ENCODE measurements around the gene SOCS7. TPM values are rescaled to one million over a fixed set of nuclear protein-coding genes. Genes with fewer than 3 reads are reported as not detected.

SOCS7 gene
- total RNA-seq, 1 experiment from 2014 or later, result 31.0 TPM

DNA sequence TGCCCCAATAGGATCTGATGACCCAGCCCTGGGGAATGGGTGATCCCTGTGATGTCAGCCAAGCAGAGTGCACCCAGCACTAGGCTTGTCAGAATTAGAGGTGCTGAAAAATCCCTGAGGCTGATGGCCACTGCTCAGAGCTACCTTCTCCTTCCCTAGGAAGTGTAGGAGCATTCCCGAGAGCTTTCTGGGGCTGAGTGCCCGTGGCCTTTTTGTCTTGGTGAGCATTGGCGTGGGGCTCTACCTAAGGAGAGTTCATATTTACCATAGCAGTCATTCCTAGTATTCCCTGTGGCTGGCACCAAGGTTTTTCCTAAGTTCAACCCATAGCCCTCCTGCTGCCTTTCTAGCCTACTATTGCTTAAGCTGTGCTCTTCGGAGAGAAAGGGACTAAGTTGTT, 54.0 kb downstream of the SOCS7 start:
- Histone ChIP-seq H3K27ac (ENCODE audit: low read length) (no peak overlapping the region), H3K4me1 (ENCODE audit: control insufficient read depth, insufficient read depth, low read length) (no peaks in the 10 kb centered on the region), H3K27me3 (ENCODE audit: control insufficient read depth, insufficient read depth, low read length) (no peaks in the 10 kb centered on the region), H3K36me3 (ENCODE audit: control insufficient read depth, insufficient read depth, low read length) (no peaks in the 10 kb centered on the region), H3K9me3 (ENCODE audit: control insufficient read depth, insufficient read depth, low read depth, low read length) (no peaks in the 10 kb centered on the region), H3K4me3 (ENCODE audit: low read depth in 2 of 2, low read length in 2 of 2) (no peak overlapping the region)
- DNase-seq (ENCODE audit: low read depth, low spot score), result no peak
- BruUV-seq (replicated peaks), result no TSS peak
- TF ChIP-seq POLR2AphosphoS5 (IDR thresholded peaks at IDR 0.05; ENCODE audit: low read depth, low read length) (no peak), SIN3A (IDR thresholded peaks at IDR 0.05; ENCODE audit: borderline replicate concordance, insufficient read depth, low read depth, low read length) (no peak)
- TF ChIP-seq, protein P1, sequence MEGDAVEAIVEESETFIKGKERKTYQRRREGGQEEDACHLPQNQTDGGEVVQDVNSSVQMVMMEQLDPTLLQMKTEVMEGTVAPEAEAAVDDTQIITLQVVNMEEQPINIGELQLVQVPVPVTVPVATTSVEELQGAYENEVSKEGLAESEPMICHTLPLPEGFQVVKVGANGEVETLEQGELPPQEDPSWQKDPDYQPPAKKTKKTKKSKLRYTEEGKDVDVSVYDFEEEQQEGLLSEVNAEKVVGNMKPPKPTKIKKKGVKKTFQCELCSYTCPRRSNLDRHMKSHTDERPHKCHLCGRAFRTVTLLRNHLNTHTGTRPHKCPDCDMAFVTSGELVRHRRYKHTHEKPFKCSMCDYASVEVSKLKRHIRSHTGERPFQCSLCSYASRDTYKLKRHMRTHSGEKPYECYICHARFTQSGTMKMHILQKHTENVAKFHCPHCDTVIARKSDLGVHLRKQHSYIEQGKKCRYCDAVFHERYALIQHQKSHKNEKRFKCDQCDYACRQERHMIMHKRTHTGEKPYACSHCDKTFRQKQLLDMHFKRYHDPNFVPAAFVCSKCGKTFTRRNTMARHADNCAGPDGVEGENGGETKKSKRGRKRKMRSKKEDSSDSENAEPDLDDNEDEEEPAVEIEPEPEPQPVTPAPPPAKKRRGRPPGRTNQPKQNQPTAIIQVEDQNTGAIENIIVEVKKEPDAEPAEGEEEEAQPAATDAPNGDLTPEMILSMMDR (IDR thresholded peaks at IDR 0.05), result no peak
- in situ Hi-C loops (cut with HindIII; ENCODE audit: low pct_unique_long_range_greater_than_20kb, low sequenced_read_pairs) (no loop called here), intact Hi-C loops (cut with micrococcal nuclease; ENCODE audit: unreplicated experiment) (no loop called here)
- ChIA-PET POLR2A (no interaction called here), CTCF (interaction anchor here (0.6 kb wide), 1 partner anchor 58 kb away, joined by 3 read pairs; no protein-coding TSS in a partner anchor)
- no peak for ATAC-seq

DNA sequence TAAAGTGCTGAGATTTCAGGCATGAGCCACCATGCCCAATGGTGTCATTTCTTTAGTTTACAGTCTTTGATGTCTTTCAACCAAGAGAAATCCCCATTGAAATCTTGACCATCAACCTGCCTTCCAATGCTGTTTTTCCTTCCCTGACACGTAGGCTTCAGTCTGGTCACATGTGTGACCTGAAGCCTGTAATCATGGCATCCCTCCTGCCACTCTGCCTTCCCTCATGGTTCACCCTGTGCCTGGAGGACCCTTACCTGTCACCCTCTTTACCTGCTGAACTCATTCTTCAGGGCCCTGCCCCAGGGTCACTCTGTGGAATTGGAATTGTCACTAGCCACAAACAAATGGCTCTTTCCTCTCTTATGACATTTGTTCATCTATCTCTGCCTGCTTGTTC, 58.6 kb downstream of the SOCS7 start:
- in situ Hi-C loops (cut with HindIII; ENCODE audit: low pct_unique_long_range_greater_than_20kb, low sequenced_read_pairs) (no loop called here), intact Hi-C loops (cut with micrococcal nuclease; ENCODE audit: unreplicated experiment) (no loop called here)
- Histone ChIP-seq H3K36me3 (ENCODE audit: control insufficient read depth, insufficient read depth, low read length) (no peaks in the 10 kb centered on the region), H3K4me1 (ENCODE audit: control insufficient read depth, insufficient read depth, low read length) (no peaks in the 10 kb centered on the region; the same call in 1 of the 2 replicates), H3K27ac (ENCODE audit: low read length) (no peak overlapping the region), H3K27me3 (ENCODE audit: control insufficient read depth, insufficient read depth, low read length) (no peaks in the 10 kb centered on the region), H3K4me3 (ENCODE audit: low read depth in 2 of 2, low read length in 2 of 2) (no peak overlapping the region), H3K9me3 (ENCODE audit: control insufficient read depth, insufficient read depth, low read depth, low read length) (no peaks in the 10 kb centered on the region)
- ChIA-PET POLR2A (no interaction called here), CTCF (no interaction called here)
- TF ChIP-seq, protein P2, sequence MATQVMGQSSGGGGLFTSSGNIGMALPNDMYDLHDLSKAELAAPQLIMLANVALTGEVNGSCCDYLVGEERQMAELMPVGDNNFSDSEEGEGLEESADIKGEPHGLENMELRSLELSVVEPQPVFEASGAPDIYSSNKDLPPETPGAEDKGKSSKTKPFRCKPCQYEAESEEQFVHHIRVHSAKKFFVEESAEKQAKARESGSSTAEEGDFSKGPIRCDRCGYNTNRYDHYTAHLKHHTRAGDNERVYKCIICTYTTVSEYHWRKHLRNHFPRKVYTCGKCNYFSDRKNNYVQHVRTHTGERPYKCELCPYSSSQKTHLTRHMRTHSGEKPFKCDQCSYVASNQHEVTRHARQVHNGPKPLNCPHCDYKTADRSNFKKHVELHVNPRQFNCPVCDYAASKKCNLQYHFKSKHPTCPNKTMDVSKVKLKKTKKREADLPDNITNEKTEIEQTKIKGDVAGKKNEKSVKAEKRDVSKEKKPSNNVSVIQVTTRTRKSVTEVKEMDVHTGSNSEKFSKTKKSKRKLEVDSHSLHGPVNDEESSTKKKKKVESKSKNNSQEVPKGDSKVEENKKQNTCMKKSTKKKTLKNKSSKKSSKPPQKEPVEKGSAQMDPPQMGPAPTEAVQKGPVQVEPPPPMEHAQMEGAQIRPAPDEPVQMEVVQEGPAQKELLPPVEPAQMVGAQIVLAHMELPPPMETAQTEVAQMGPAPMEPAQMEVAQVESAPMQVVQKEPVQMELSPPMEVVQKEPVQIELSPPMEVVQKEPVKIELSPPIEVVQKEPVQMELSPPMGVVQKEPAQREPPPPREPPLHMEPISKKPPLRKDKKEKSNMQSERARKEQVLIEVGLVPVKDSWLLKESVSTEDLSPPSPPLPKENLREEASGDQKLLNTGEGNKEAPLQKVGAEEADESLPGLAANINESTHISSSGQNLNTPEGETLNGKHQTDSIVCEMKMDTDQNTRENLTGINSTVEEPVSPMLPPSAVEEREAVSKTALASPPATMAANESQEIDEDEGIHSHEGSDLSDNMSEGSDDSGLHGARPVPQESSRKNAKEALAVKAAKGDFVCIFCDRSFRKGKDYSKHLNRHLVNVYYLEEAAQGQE (IDR thresholded peaks at IDR 0.05; ENCODE audit: insufficient read depth in 1 of 2, low read depth in 2 of 2, low read length in 1 of 2), result no peak
- TF ChIP-seq POLR2AphosphoS5 (IDR thresholded peaks at IDR 0.05; ENCODE audit: low read depth, low read length), result no peak
- no peak for TF ChIP-seq TCF7L2 (IDR thresholded peaks at IDR 0.05; ENCODE audit: low read depth, low read length)
- TF ChIP-seq, protein P1 (IDR thresholded peaks at IDR 0.05), result no peak
- TF ChIP-seq SIN3A (IDR thresholded peaks at IDR 0.05; ENCODE audit: borderline replicate concordance, insufficient read depth, low read depth, low read length), result no peak
- BruUV-seq (replicated peaks), result no TSS peak
- no peak for ATAC-seq
- DNase-seq (ENCODE audit: low read depth, low spot score), result no peak

Measured in Panc1 (cell line).